Measurements from ENCODE around the gene HDAC4.

Gene HDAC4

GRCh38 chr2:239086325-239087020 lies 314.3 kb downstream of the HDAC4 start:
- DNase-seq (ENCODE audit: low read depth) = no peak
- no peak for TF ChIP-seq CTCF (IDR thresholded peaks at IDR 0.05; ENCODE audit: control insufficient read depth, insufficient read depth, low read depth, low read length, missing control alignments)

GRCh38 chr2:239085201-239085992 lies 315.4 kb downstream of the HDAC4 start:
- H3K4me3 ChIP-seq (ENCODE audit: control insufficient read depth, low read depth, low read length) = no peak overlapping the region
- no peak for DNase-seq (ENCODE audit: low read depth)
- TF ChIP-seq CTCF (IDR thresholded peaks at IDR 0.05; ENCODE audit: control insufficient read depth, insufficient read depth, low read depth, low read length, missing control alignments) = no peak

More at GRCh38 chr2:239086325-239087020, 314.3 kb downstream of the HDAC4 start:
- no peak overlapping the region for H3K4me3 ChIP-seq (ENCODE audit: control insufficient read depth, low read depth, low read length)

- DNase-seq (ENCODE audit: low read depth) = no peak
- H3K4me3 ChIP-seq (ENCODE audit: control insufficient read depth, low read depth, low read length) = no peak overlapping the region
- no peak for TF ChIP-seq CTCF (IDR thresholded peaks at IDR 0.05; ENCODE audit: control insufficient read depth, insufficient read depth, low read depth, low read length, missing control alignments)
Observed at GRCh38 chr2:239084007-239084406, 316.8 kb downstream of the HDAC4 start.

- no peak for DNase-seq (ENCODE audit: low read depth)
- no peak for TF ChIP-seq CTCF (IDR thresholded peaks at IDR 0.05; ENCODE audit: control insufficient read depth, insufficient read depth, low read depth, low read length, missing control alignments)
- H3K4me3 ChIP-seq (ENCODE audit: control insufficient read depth, low read depth, low read length) = no peak overlapping the region
Observed at GRCh38 chr2:239082425-239082824, 318.4 kb downstream of the HDAC4 start.

GRCh38 chr2:239081622-239082021 lies 319.2 kb downstream of the HDAC4 start:
- no peak for DNase-seq (ENCODE audit: low read depth)

GRCh38 chr2:239081046-239081445 lies 319.8 kb downstream of the HDAC4 start:
- no peak for DNase-seq (ENCODE audit: low read depth)
- H3K4me3 ChIP-seq (ENCODE audit: control insufficient read depth, low read depth, low read length) = no peak overlapping the region
- TF ChIP-seq CTCF (IDR thresholded peaks at IDR 0.05; ENCODE audit: control insufficient read depth, insufficient read depth, low read depth, low read length, missing control alignments) = no peak

More at GRCh38 chr2:239081622-239082021, 319.2 kb downstream of the HDAC4 start:
- H3K4me3 ChIP-seq (ENCODE audit: control insufficient read depth, low read depth, low read length) = no peak overlapping the region
- no peak for TF ChIP-seq CTCF (IDR thresholded peaks at IDR 0.05; ENCODE audit: control insufficient read depth, insufficient read depth, low read depth, low read length, missing control alignments)

All from AG09309 (cell line).